M059J (cell line): ENCODE measurements around the gene AGRP. TPM values are rescaled to one million over a fixed set of nuclear protein-coding genes. Genes with fewer than 3 reads are reported as not detected.
"Not testable (repeated sequence)": the region's sequence is repeated elsewhere in the genome, so short reads cannot be mapped to it uniquely, and the experiment has no call there.

ENCODE experiments used
- DNase-seq: peaks from one replicate; pipeline ENCODE4 v3.0.0-alpha.2; 2012; ENCODE audit warnings: low read depth
- total RNA-seq: library from RNA; depleted of rRNA; stranded (reverse); fragments of >200 nt; shearing (Covaris generic); gene quantifications from 2 replicates; pipeline ENCODE4 v1.2.3, GENCODE V29; 2014; rRNA removed

Gene AGRP
- not detected in 2 replicates for total RNA-seq

- DNase-seq, result no peak
These were observed at the start of gene AGRP for GRCh38 chr16:67483150-67483549. AGRP (minus strand) TSS chr16:67483547; CDS start chr16:67483398, 149 bp downstream.

- DNase-seq, result no peak
These were observed 47.9 kb upstream of the AGRP start for GRCh38 chr16:67531247-67531646.

- peak; percentile 82 for DNase-seq
These were observed 46.9 kb upstream of the AGRP start for GRCh38 chr16:67530013-67530939.

- no peak for DNase-seq
These were observed 46.2 kb upstream of the AGRP start for GRCh38 chr16:67529582-67530012.

- peak; percentile 72 for DNase-seq
These were observed 45.7 kb upstream of the AGRP start for GRCh38 chr16:67528870-67529581.

- DNase-seq, result peak; percentile 53
These were observed 45.0 kb upstream of the AGRP start, which contains the start of gene RIPOR1 for GRCh38 chr16:67528222-67528869. RIPOR1 (plus strand) TSS chr16:67528829; CDS start chr16:67538447, 9,618 bp downstream.

- DNase-seq, result peak; percentile 85
These were observed 42.9 kb upstream of the AGRP start for GRCh38 chr16:67526149-67526791.

GRCh38 chr16:67525176-67525860 is 42.0 kb upstream of the AGRP start:
- DNase-seq, result peak; percentile 59

- DNase-seq, result peak; percentile 95
These were observed 37.9 kb upstream of the AGRP start for GRCh38 chr16:67521095-67521804.

- DNase-seq, result no peak
These were observed 35.9 kb upstream of the AGRP start for GRCh38 chr16:67519242-67519641.

GRCh38 chr16:67518676-67519075 is 35.3 kb upstream of the AGRP start:
- no peak for DNase-seq

- no peak for DNase-seq
These were observed 34.5 kb upstream of the AGRP start for GRCh38 chr16:67517661-67518423.

GRCh38 chr16:67517155-67517445 is 33.8 kb upstream of the AGRP start:
- DNase-seq, result no peak

- peak; percentile 80 for DNase-seq
These were observed 33.2 kb upstream of the AGRP start for GRCh38 chr16:67516296-67517154.

GRCh38 chr16:67514382-67514828 is 31.1 kb upstream of the AGRP start:
- peak; percentile 84 for DNase-seq

- DNase-seq, result not testable (repeated sequence)
These were observed 30.5 kb upstream of the AGRP start for GRCh38 chr16:67513892-67514291.

- no peak for DNase-seq
These were observed 25.7 kb upstream of the AGRP start for GRCh38 chr16:67509016-67509415.

- DNase-seq, result no peak
These were observed 23.1 kb upstream of the AGRP start for GRCh38 chr16:67506468-67506867.
